ENCODE measurements around the gene CARD14.
"Not testable (repeated sequence)": the region's sequence is repeated elsewhere in the genome, so short reads cannot be mapped to it uniquely, and the experiment has no call there.

CARD14 gene

GRCh38 chr17:80248001-80248893 lies 78.4 kb downstream of the CARD14 start:
- no peak overlapping the region for H3K4me3 ChIP-seq (ENCODE audit: low read depth, low read length)

GRCh38 chr17:80248894-80249710 lies 79.3 kb downstream of the CARD14 start:
- no peak overlapping the region for H3K4me3 ChIP-seq (ENCODE audit: low read depth, low read length)

DNA sequence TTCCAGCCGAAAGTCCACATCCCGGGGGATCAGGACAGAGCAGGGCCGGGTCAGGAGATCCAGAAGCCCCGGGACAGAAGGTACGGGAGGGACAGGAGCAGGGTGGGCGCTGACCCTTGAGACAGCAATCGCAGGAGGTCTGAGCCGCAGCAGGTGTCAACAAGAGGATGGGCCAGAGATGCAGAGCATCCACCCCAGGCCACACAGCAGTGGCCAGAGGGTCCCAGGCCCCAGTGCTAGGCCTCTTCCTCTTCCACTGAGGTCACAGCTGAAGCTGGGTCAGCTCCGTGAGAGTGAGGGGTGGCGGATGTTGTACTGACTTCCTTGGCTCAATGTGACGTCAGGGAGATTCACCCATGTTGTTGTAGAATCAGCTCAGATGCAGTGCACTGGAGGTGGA lies 82.1 kb downstream of the CARD14 start:
- H3K4me3 ChIP-seq (ENCODE audit: low read depth, low read length): no peak overlapping the region

GRCh38 chr17:80252871-80253270 lies 83.0 kb downstream of the CARD14 start:
- H3K4me3 ChIP-seq (ENCODE audit: low read depth, low read length): no peak overlapping the region

GRCh38 chr17:80253631-80254395 lies 84.0 kb downstream of the CARD14 start:
- H3K4me3 ChIP-seq (ENCODE audit: low read depth, low read length): no peak overlapping the region

DNA sequence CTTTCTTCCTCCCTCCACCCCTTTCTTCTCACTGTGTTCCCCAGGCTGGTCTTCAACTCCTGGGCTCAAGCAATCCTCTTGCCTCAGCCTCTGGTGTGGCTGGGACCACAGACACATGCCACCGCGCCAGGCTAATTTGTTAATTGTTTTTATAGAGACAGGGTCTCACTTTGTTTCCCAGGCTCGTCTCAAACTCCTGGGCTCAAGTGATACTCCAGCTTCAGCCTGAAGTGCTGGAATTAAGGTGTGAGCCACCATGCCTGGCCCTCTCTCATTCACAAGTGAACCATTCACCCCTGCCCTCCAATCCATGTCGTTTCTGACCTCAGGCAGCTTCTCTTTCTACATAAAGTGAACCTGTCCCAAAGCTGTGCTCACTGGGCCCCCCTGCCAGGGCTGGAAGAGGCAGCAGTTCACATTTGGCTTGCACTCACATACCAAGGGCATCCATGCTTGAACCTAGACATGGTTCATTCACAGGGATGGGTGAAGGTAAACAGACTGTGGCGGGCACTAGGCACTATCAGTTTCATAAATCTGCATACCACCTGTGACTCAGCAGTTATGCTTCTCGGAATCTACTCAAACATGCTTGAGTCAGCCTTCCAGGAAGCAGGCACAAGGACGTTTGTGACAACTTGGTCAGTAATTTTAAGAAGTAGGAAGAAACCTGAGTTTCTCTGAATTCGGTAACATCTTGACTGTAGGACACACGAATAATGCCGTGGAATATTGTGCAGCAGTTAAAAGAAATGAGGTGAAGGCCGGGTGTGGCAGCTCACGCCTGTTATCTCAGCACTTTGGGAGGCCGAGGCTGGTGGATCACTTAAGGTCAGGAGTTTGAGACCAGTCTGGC lies 84.8 kb downstream of the CARD14 start:
- H3K4me3 ChIP-seq (ENCODE audit: low read depth, low read length): no peak overlapping the region

- H3K4me3 ChIP-seq (ENCODE audit: low read depth, low read length): no peak overlapping the region
Measured at GRCh38 chr17:80256034-80256350, 86.2 kb downstream of the CARD14 start.

DNA sequence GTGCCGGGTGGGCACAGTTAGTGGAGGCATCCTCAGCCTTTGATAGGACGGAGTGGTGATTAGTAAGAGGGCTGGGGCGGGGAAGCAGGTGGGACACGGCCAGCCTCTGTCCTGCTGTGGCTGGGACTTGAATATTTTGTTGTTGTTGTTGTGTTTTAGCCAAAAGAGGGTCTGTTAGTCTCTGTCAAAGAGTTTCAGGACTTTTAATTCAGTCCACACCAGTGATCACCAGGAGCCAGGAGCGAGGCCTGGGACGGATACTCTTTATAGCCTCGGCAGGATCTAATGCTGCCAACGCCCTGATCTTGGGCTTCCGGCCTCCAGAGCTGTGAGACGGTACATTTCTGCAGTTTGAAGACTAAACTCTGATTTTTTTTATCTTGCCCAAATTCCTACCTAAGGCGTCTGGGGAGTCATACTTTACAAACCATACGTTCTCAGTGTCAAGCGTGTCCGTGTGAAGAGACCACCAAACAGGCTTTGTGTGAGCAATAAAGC lies 87.9 kb downstream of the CARD14 start:
- H3K4me3 ChIP-seq (ENCODE audit: low read depth, low read length): no peak overlapping the region

GRCh38 chr17:80258296-80258695 lies 88.5 kb downstream of the CARD14 start:
- H3K4me3 ChIP-seq (ENCODE audit: low read depth, low read length): not testable (repeated sequence)
